Islet precursor cell (in vitro differentiated cells): ENCODE measurements around the gene TMPRSS6.

Experiments used
- DNase-seq: peaks from one replicate; pipeline ENCODE4 v3.0.0-alpha.2; 2018

Gene TMPRSS6

GRCh38 chr22:37139762-37140161 lies 30.2 kb upstream of the TMPRSS6 start:
- DNase-seq: no peak

GRCh38 chr22:37138849-37139561 lies 29.5 kb upstream of the TMPRSS6 start:
- DNase-seq: no peak

- no peak for DNase-seq
Measured at GRCh38 chr22:37137903-37138665, 28.6 kb upstream of the TMPRSS6 start.

GRCh38 chr22:37137131-37137530 lies 27.6 kb upstream of the TMPRSS6 start:
- DNase-seq: no peak

GRCh38 chr22:37135023-37135422 lies 25.5 kb upstream of the TMPRSS6 start:
- no peak for DNase-seq

GRCh38 chr22:37133304-37134018 lies 23.9 kb upstream of the TMPRSS6 start:
- no peak for DNase-seq

- DNase-seq: no peak
Measured at GRCh38 chr22:37132773-37133172, 23.3 kb upstream of the TMPRSS6 start.

- DNase-seq: no peak
Measured at GRCh38 chr22:37129866-37130441, 20.4 kb upstream of the TMPRSS6 start.

GRCh38 chr22:37128555-37129281 lies 19.2 kb upstream of the TMPRSS6 start:
- DNase-seq: no peak

GRCh38 chr22:37127350-37127878 lies 17.9 kb upstream of the TMPRSS6 start:
- no peak for DNase-seq

- DNase-seq: no peak
Measured at GRCh38 chr22:37126882-37127281, 17.4 kb upstream of the TMPRSS6 start.

GRCh38 chr22:37126383-37126782 lies 16.9 kb upstream of the TMPRSS6 start:
- DNase-seq: no peak

- no peak for DNase-seq
Measured at GRCh38 chr22:37123649-37124048, 14.1 kb upstream of the TMPRSS6 start.

GRCh38 chr22:37122598-37123180 lies 13.2 kb upstream of the TMPRSS6 start:
- no peak for DNase-seq

GRCh38 chr22:37121887-37122591 lies 12.5 kb upstream of the TMPRSS6 start:
- DNase-seq: peak; percentile 78

- no peak for DNase-seq
Measured at GRCh38 chr22:37120569-37121340, 11.2 kb upstream of the TMPRSS6 start.

GRCh38 chr22:37119872-37120271 lies 10.4 kb upstream of the TMPRSS6 start:
- no peak for DNase-seq

GRCh38 chr22:37118083-37118482 lies 8.6 kb upstream of the TMPRSS6 start:
- no peak for DNase-seq

- no peak for DNase-seq
Measured at GRCh38 chr22:37117092-37117491, 7.6 kb upstream of the TMPRSS6 start.

- DNase-seq: peak; percentile 79
Measured at GRCh38 chr22:37115032-37115431, 5.5 kb upstream of the TMPRSS6 start.

- DNase-seq: no peak
Measured at GRCh38 chr22:37113757-37114156, 4.2 kb upstream of the TMPRSS6 start.
